K562 (cell line): ENCODE data around the gene SMARCD2. TPM values are rescaled to one million over a fixed set of nuclear protein-coding genes. Genes with fewer than 3 reads are reported as not detected.

Experiments used
- ARNT ChIP-seq, 2 experiments: fragments of 450-650 bp; IDR thresholded peaks; 2 replicates each; pipeline ENCODE4 v1.6.1; 2016; ENCODE audit warnings: mild to moderate bottlenecking in 1 of 2
- CAMTA2 ChIP-seq: fragments of 250-450 bp; sonication (Bioruptor Pico); conservative IDR thresholded peaks from 2 replicates; pipeline ENCODE4 v1.5.1; 2022
- CHD4 ChIP-seq: fragments of 200-600 bp; sonication (generic); IDR thresholded peaks from 3 replicates; pipeline ENCODE4 v1.6.1; 2012; ENCODE audit warnings: low read depth, mild to moderate bottlenecking, mixed read lengths, low read length, inconsistent platforms; ENCODE audit not compliant: insufficient read depth, insufficient replicate concordance, poor library complexity, severe bottlenecking
- CSDE1 ChIP-seq, 2 experiments: fragments of 450-650 bp; IDR thresholded peaks; 2 replicates each; pipeline ENCODE4 v1.6.1; 2016; ENCODE audit warnings: mild to moderate bottlenecking in 1 of 2
- CTCF ChIP-seq, 3 experiments: IDR thresholded peaks in 2 of 3; conservative IDR thresholded peaks in 1 of 3; 2 replicates each; pipeline ENCODE4 v1.5.1; 2011 to 2012; ENCODE audit warnings: low read length in 3 of 3, mild to moderate bottlenecking in 3 of 3, control low read depth in 2 of 3, improper control_type of control experiment in 1 of 3, inconsistent platforms in 1 of 3, low read depth in 1 of 3, mixed read lengths in 1 of 3, moderate library complexity in 1 of 3; ENCODE audit not compliant: insufficient read depth in 2 of 3
- FOXO4 ChIP-seq: fragments of 450-650 bp; formaldehyde crosslinking; IDR thresholded peaks from 2 replicates; pipeline ENCODE4 v1.4.0; 2020; ENCODE audit warnings: mild to moderate bottlenecking, moderate library complexity
- OTX1 ChIP-seq: fragments of 450-650 bp; formaldehyde crosslinking; IDR thresholded peaks from 2 replicates; pipeline ENCODE4 v1.4.0; 2022; ENCODE audit warnings: mild to moderate bottlenecking
- SLC30A9 ChIP-seq: fragments of 250-450 bp; sonication (Bioruptor Pico); IDR thresholded peaks from 2 replicates; pipeline ENCODE4 v1.8.0; 2022; ENCODE audit warnings: mild to moderate bottlenecking, moderate library complexity
- TAL1 ChIP-seq: fragments of 450-650 bp; IDR thresholded peaks from 2 replicates; pipeline ENCODE4 v1.6.1; 2016; ENCODE audit warnings: mild to moderate bottlenecking
- USF1 ChIP-seq: sonication (generic); formaldehyde crosslinking; IDR thresholded peaks from 2 replicates; pipeline ENCODE4 v1.9.0; 2022; ENCODE audit warnings: mild to moderate bottlenecking, missing genetic modification reagents
- ZFPM2 ChIP-seq: fragments of 250-450 bp; sonication (Bioruptor Pico); IDR thresholded peaks from 2 replicates; pipeline ENCODE4 v1.5.1; 2022; ENCODE audit warnings: mild to moderate bottlenecking
- ZNF124 ChIP-seq: sonication (generic); formaldehyde crosslinking; IDR thresholded peaks from 2 replicates; pipeline ENCODE4 v1.8.1; 2022; ENCODE audit warnings: missing genetic modification reagents
- ZNF174 ChIP-seq: fragments of 250-450 bp; sonication (Bioruptor Pico); IDR thresholded peaks from 2 replicates; pipeline ENCODE4 v1.4.0; 2020; ENCODE audit warnings: mild to moderate bottlenecking
- ZNF609 ChIP-seq: sonication (generic); formaldehyde crosslinking; IDR thresholded peaks from 2 replicates; pipeline ENCODE4 v1.8.1; 2023; ENCODE audit warnings: missing genetic modification reagents, mild to moderate bottlenecking, borderline replicate concordance
- ZSCAN32 ChIP-seq: fragments of 450-650 bp; formaldehyde crosslinking; IDR thresholded peaks from 2 replicates; pipeline ENCODE4 v1.4.0; 2020; ENCODE audit warnings: mild to moderate bottlenecking, moderate library complexity
- polyA plus RNA-seq, 8 experiments: library from polyadenylated mRNA; depleted of rRNA in 4 of 8; stranded (reverse) in 5 of 8; unstranded in 3 of 8; fragments of >200 nt; fragmentation: Nextera tagmentation in 2 of 8; fragmentation: Illumina TruSeq in 1 of 8; extraction: Ambion mirVana in 2 of 8; extraction: Trizol in 1 of 8; gene quantifications; 2 replicates each; pipeline versions ENCODE4 v1.2.1 to v1.2.3, GENCODE V29; 2011 to 2014; ENCODE audit warnings: inconsistent platforms in 1 of 8, missing spikeins in 1 of 8
- total RNA-seq, 7 experiments: library from RNA; depleted of rRNA in 6 of 7; stranded (reverse); fragments of >200 nt in 6 of 7; fragmentation: Illumina TruSeq in 2 of 7; extraction: Trizol in 2 of 7; gene quantifications; 2 replicates each; pipeline versions ENCODE4 v1.2.1 to v1.2.3, GENCODE V29; 2011 to 2021; ENCODE audit warnings: low replicate concordance in 1 of 7
- TF ChIP-seq, protein P1 (sequence below): fragments of 450-650 bp; IDR thresholded peaks from 2 replicates; pipeline ENCODE4 v1.6.1; 2017; ENCODE audit warnings: antibody characterized with exemption

The SMARCD2 gene
- total and polyA plus RNA-seq, 9 of the 15 experiments (the other 6 are each of a cell fraction or from before 2014, with no cell fraction given): 1.7 to 114 (median 90.3) TPM

DNA sequence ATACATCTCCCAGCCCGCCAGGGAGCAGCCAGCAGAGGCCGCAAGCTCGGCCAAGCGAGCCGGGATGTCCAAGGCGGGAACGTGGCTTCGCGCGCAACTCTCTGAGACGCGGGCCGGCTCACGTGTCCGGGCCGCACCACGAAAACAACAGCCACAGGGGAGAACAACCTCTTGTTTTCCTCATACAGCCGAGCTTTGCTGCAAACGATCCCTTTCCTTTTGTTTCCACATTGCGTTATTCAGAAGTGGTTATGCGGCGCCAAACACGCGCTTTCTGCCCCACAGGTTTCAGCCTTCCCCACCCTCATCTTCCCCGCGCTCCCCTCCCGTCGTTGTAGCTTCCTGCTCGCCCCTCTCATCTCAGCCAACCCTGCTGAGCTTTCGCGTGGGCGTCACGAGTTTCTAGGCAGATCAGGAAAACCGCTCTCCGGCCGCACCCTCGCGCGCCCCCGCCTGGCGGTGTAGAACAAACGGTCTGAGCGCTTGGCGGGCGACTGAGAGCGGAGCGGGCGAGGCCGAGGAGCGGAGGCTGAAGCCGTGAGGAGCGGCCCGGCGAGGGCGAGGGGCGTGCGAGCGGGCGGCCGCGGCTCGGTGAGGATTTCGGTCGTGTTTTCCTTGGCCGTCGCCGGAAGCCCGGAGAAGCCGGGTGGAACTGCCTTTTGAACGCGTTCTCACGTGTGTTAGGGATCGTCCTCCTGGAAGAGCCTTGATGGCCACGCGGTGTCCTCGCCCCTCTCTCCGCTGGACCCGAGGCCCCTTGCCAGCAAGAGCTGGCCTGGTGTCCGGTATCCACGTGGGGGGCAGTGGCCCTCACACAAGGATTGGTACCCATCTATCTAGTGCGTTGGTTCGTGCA lies 6.6 kb upstream of the SMARCD2 start (continued):
- no peak; the same call in none of the 2 replicates for TF ChIP-seq ZNF609 (CRISPR knock-in tag)
- TF ChIP-seq ZSCAN32 (CRISPR knock-in tag): no peak
- peak; percentile 77 to 84; a peak in 2 of 4 replicates for TF ChIP-seq ARNT (IDR thresholded peaks at IDR 0.05)
- TF ChIP-seq CAMTA2 (CRISPR knock-in tag): 0 out of 2 replicates have a peak, but pooled peaks have one; percentile 72
- TF ChIP-seq USF1: peak; percentile 98
- no peak; the same call in 1 of the 2 replicates for TF ChIP-seq OTX1 (CRISPR knock-in tag)
- TF ChIP-seq ZNF124 (CRISPR knock-in tag): no peak
- TF ChIP-seq CHD4: no peak
- no peak for TF ChIP-seq ZFPM2
- no peak; the same call in 1 of the 2 replicates for TF ChIP-seq TAL1
- TF ChIP-seq SLC30A9 (CRISPR knock-in tag): no peak
- peak in 1 of 2 experiments; percentile 35; a peak in 1 of 4 replicates for TF ChIP-seq CSDE1 (IDR thresholded peaks at IDR 0.05)
- peak; percentile 76; the same call in 1 of the 2 replicates for TF ChIP-seq ZNF174 (CRISPR knock-in tag)
- peak; percentile 86 to 91 (median 90) for TF ChIP-seq CTCF (IDR thresholded peaks at IDR 0.05 in 2 of 3, conservative IDR thresholded peaks at IDR 0.05 in 1 of 3; ENCODE audit: insufficient read depth in 2 of 3, low read depth in 1 of 3, low read length in 3 of 3)
- TF ChIP-seq FOXO4: no peak
- TF ChIP-seq, protein P1, sequence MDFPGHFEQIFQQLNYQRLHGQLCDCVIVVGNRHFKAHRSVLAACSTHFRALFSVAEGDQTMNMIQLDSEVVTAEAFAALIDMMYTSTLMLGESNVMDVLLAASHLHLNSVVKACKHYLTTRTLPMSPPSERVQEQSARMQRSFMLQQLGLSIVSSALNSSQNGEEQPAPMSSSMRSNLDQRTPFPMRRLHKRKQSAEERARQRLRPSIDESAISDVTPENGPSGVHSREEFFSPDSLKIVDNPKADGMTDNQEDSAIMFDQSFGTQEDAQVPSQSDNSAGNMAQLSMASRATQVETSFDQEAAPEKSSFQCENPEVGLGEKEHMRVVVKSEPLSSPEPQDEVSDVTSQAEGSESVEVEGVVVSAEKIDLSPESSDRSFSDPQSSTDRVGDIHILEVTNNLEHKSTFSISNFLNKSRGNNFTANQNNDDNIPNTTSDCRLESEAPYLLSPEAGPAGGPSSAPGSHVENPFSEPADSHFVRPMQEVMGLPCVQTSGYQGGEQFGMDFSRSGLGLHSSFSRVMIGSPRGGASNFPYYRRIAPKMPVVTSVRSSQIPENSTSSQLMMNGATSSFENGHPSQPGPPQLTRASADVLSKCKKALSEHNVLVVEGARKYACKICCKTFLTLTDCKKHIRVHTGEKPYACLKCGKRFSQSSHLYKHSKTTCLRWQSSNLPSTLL: no peak
